WTC11 (cell line): ENCODE measurements around the gene PFDN2. TPM values are rescaled to one million over a fixed set of nuclear protein-coding genes. Genes with fewer than 3 reads are reported as not detected.
A peak's percentile ranks its signal among the peaks of the same experiment; 100 is the strongest.

Experiments
- ATAC-seq: fragments of 200-7000 bp; cut with Tn5 transposase; 2 replicates; pipeline ENCODE4 v1.10.0; 2021; ENCODE audit warnings: mild to moderate bottlenecking, moderate library complexity
- CTCF ChIA-PET: fragments of 300-600 bp; sonication (Branson Sonifier 250); formaldehyde crosslinking; loops from one replicate; lab custom pipeline; 2021; ENCODE audit warnings: antibody characterized with exemption; lab: Charles Lee
- POLR2A ChIA-PET: fragments of 350-600 bp; sonication (Branson Sonifier 250); formaldehyde crosslinking; loops from one replicate; lab custom pipeline; 2021; ENCODE audit warnings: antibody characterized with exemption; lab: Charles Lee
- DNase-seq: peaks from one replicate; pipeline ENCODE4 v3.0.0; 2021; ENCODE audit warnings: low spot score
- H3K27ac Mint-ChIP-seq: 2 replicates; pipeline ENCODE4 v1.8.0; 2021; ENCODE audit warnings: mixed read lengths
- H3K27me3 Mint-ChIP-seq: 2 replicates; pipeline ENCODE4 v1.8.0; 2021; ENCODE audit warnings: low read depth, mild to moderate bottlenecking, moderate library complexity, mixed read lengths
- H3K36me3 Mint-ChIP-seq: 2 replicates; pipeline ENCODE4 v1.8.0; 2021; ENCODE audit warnings: mixed read lengths
- H3K4me1 Mint-ChIP-seq: 2 replicates; pipeline ENCODE4 v1.8.0; 2022; ENCODE audit warnings: mixed read lengths
- H3K4me3 Mint-ChIP-seq: 2 replicates; pipeline ENCODE4 v1.8.0; 2021; ENCODE audit warnings: mild to moderate bottlenecking, moderate library complexity, mixed read lengths
- H3K9me3 Mint-ChIP-seq: 2 replicates; pipeline ENCODE4 v1.8.0; 2021; ENCODE audit warnings: mixed read lengths
- ATF3 ChIP-seq: sonication (generic); formaldehyde crosslinking; conservative IDR thresholded peaks from 2 replicates; pipeline ENCODE4 v1.8.1; 2022; ENCODE audit warnings: mild to moderate bottlenecking, missing genetic modification reagents
- ATF6 ChIP-seq: sonication (generic); formaldehyde crosslinking; IDR thresholded peaks from 2 replicates; pipeline ENCODE4 v1.8.1; 2023; ENCODE audit warnings: mild to moderate bottlenecking, missing genetic modification reagents
- CDX4 ChIP-seq: fragments of 250-450 bp; sonication (Bioruptor Pico); IDR thresholded peaks from 2 replicates; pipeline ENCODE4 v1.9.0; 2021; ENCODE audit warnings: moderate library complexity, mild to moderate bottlenecking, inconsistent platforms, borderline replicate concordance
- FOXP1 ChIP-seq: sonication (generic); formaldehyde crosslinking; IDR thresholded peaks from 2 replicates; pipeline ENCODE4 v1.8.0; 2022; ENCODE audit warnings: missing genetic modification reagents, mild to moderate bottlenecking, moderate library complexity, borderline replicate concordance
- KAT7 ChIP-seq: sonication (generic); formaldehyde crosslinking; IDR thresholded peaks from 2 replicates; pipeline ENCODE4 v1.8.1; 2023; ENCODE audit warnings: missing genetic modification reagents, mild to moderate bottlenecking, borderline replicate concordance
- MAX ChIP-seq: sonication (generic); formaldehyde crosslinking; IDR thresholded peaks from 2 replicates; pipeline ENCODE4 v1.8.0; 2022; ENCODE audit warnings: mild to moderate bottlenecking, missing genetic modification reagents
- MYBL2 ChIP-seq: sonication (generic); formaldehyde crosslinking; IDR thresholded peaks from 2 replicates; pipeline ENCODE4 v1.8.1; 2023; ENCODE audit warnings: mild to moderate bottlenecking, moderate library complexity, missing genetic modification reagents
- NFATC4 ChIP-seq: fragments of 250-450 bp; sonication (Bioruptor Pico); IDR thresholded peaks from 2 replicates; pipeline ENCODE4 v1.9.0; 2021; ENCODE audit warnings: mild to moderate bottlenecking
- RORB ChIP-seq: fragments of 250-450 bp; sonication (Bioruptor Pico); IDR thresholded peaks from 2 replicates; pipeline ENCODE4 v1.9.0; 2021; ENCODE audit warnings: mild to moderate bottlenecking
- STAT6 ChIP-seq: sonication (generic); formaldehyde crosslinking; conservative IDR thresholded peaks from 2 replicates; pipeline ENCODE4 v1.8.1; 2023; ENCODE audit warnings: mild to moderate bottlenecking, low read depth, missing genetic modification reagents, moderate library complexity
- TEAD1 ChIP-seq: sonication (generic); formaldehyde crosslinking; IDR thresholded peaks from 2 replicates; pipeline ENCODE4 v1.8.0; 2022; ENCODE audit warnings: mild to moderate bottlenecking, missing genetic modification reagents
- USF2 ChIP-seq: sonication (generic); formaldehyde crosslinking; IDR thresholded peaks from 2 replicates; pipeline ENCODE4 v1.8.1; 2023; ENCODE audit warnings: mild to moderate bottlenecking, missing genetic modification reagents, moderate library complexity
- ZNF138 ChIP-seq: sonication (generic); formaldehyde crosslinking; conservative IDR thresholded peaks from 2 replicates; pipeline ENCODE4 v1.8.1; 2022; ENCODE audit warnings: mild to moderate bottlenecking, moderate library complexity, missing genetic modification reagents
- ZNF219 ChIP-seq: sonication (generic); formaldehyde crosslinking; IDR thresholded peaks from 2 replicates; pipeline ENCODE4 v1.8.0; 2023; ENCODE audit warnings: missing genetic modification reagents, mild to moderate bottlenecking, borderline replicate concordance
- ZNF281 ChIP-seq: sonication (generic); formaldehyde crosslinking; IDR thresholded peaks from 2 replicates; pipeline ENCODE4 v1.8.0; 2023; ENCODE audit warnings: mild to moderate bottlenecking, missing genetic modification reagents
- ZNF396 ChIP-seq: fragments of 250-450 bp; sonication (Bioruptor Pico); IDR thresholded peaks from 2 replicates; pipeline ENCODE4 v1.8.0; 2021; ENCODE audit warnings: mild to moderate bottlenecking, moderate library complexity, borderline replicate concordance
- ZNF416 ChIP-seq: fragments of 250-450 bp; sonication (Bioruptor Pico); IDR thresholded peaks from 2 replicates; pipeline ENCODE4 v1.9.0; 2021; ENCODE audit warnings: mild to moderate bottlenecking, inconsistent platforms
- total RNA-seq: library from RNA; stranded (reverse); gene quantifications from 3 replicates; pipeline ENCODE4 v1.2.3, GENCODE V29; 2021

The PFDN2 gene
- total RNA-seq, 1 experiment from 2014 or later = 92.6 TPM

- no peaks in the 10 kb centered on the region for H3K9me3 Mint-ChIP-seq
- H3K36me3 Mint-ChIP-seq = peaks cover 22% of the 10 kb centered on the region
- no peak for DNase-seq
- ATAC-seq = no peak
- H3K27me3 Mint-ChIP-seq = no peaks in the 10 kb centered on the region
- TF ChIP-seq ZNF138 (no peak), ZNF416 (CRISPR knock-in tag) (no peak), ATF3 (no peak), RORB (CRISPR knock-in tag) (no peak), ZNF281 (CRISPR knock-in tag) (no peak), MAX (CRISPR knock-in tag) (no peak), FOXP1 (CRISPR knock-in tag) (no peak), CDX4 (no peak), STAT6 (CRISPR knock-in tag) (no peak)
- peak overlapping the region; percentile 84 for H3K4me3 Mint-ChIP-seq
- ChIA-PET POLR2A (no interaction called here), CTCF (no interaction called here)
- H3K4me1 Mint-ChIP-seq = peaks cover 24% of the 10 kb centered on the region
- H3K27ac Mint-ChIP-seq = no peak overlapping the region
Measured at GRCh38 chr1:161160671-161161145, 42.9 kb upstream of the PFDN2 start.

GRCh38 chr1:161159913-161160243 lies 42.0 kb upstream of the PFDN2 start:
- no peaks in the 10 kb centered on the region for H3K9me3 Mint-ChIP-seq
- CTCF ChIA-PET = interaction anchor here (1.2 kb wide), 1 partner anchor 66 kb away, joined by 3 read pairs; the partner anchor contains the start of gene TOMM40L
- H3K36me3 Mint-ChIP-seq = peaks cover 22% of the 10 kb centered on the region
- POLR2A ChIA-PET = no interaction called here
- no peaks in the 10 kb centered on the region for H3K27me3 Mint-ChIP-seq
- DNase-seq = no peak
- H3K4me3 Mint-ChIP-seq = peak overlapping the region; percentile 84
- ATAC-seq = no peak
- H3K4me1 Mint-ChIP-seq = peaks cover 24% of the 10 kb centered on the region
- no peak overlapping the region; the same call in 1 of the 2 replicates for H3K27ac Mint-ChIP-seq
- no peak for TF ChIP-seq ZNF396

- no peaks in the 10 kb centered on the region for H3K27me3 Mint-ChIP-seq
- H3K4me3 Mint-ChIP-seq = peak within 1 kb of the TSS; percentile 84
- ChIA-PET POLR2A (no interaction called here), CTCF (interaction anchor here (0.6 to 1.7 kb wide), 5 partner anchors 12 to 226 kb away, joined by 3 to 6 read pairs (median 3); partner anchors contain the start of gene TOMM40L)
- no peaks in the 10 kb centered on the region for H3K9me3 Mint-ChIP-seq
- H3K36me3 Mint-ChIP-seq = peaks cover 17% of the 10 kb centered on the region
- H3K4me1 Mint-ChIP-seq = peaks cover 27% of the 10 kb centered on the region
- ATAC-seq (peak; percentile 91), DNase-seq (peak; percentile 95)
- H3K27ac Mint-ChIP-seq = peak within 1 kb of the TSS; percentile 84
- TF ChIP-seq ATF6 = no peak
- TF ChIP-seq ZNF219 (CRISPR knock-in tag) = no peak
- TF ChIP-seq NFATC4 = 0 out of 2 replicates have a peak, but pooled peaks have one; percentile 17
- TF ChIP-seq ZNF396 = no peak
- no peak for TF ChIP-seq KAT7 (CRISPR knock-in tag)
- TF ChIP-seq TEAD1 (CRISPR knock-in tag) = peak; percentile 61; the same call in 1 of the 2 replicates
- no peak for TF ChIP-seq USF2
- peak; percentile 2; the same call in 1 of the 2 replicates for TF ChIP-seq MYBL2
Measured at GRCh38 chr1:161159087-161159912, 41.5 kb upstream of the PFDN2 start, which contains the start of gene USP21. Gene USP21 (plus strand): TSS chr1:161159500. CDS start chr1:161160641, 1,141 bp downstream.
